GM06990 (cell line): ENCODE measurements around the gene CLSTN2.

Experiments
- DNase-seq: peaks from one replicate; pipeline ENCODE4 v3.0.0-alpha.2; 2011; ENCODE audit not compliant: insufficient read length; ENCODE audit errors: extremely low read depth
- H3K27me3 ChIP-seq: replicated peaks from 2 replicates; pipeline ENCODE4 v1.6.0; 2011; ENCODE audit warnings: low read length; ENCODE audit not compliant: control insufficient read depth, insufficient read depth
- H3K36me3 ChIP-seq: 2 replicates; pipeline ENCODE4 v1.5.1; 2011; ENCODE audit warnings: low read length; ENCODE audit not compliant: control insufficient read depth, insufficient read depth
- H3K4me3 ChIP-seq: replicated peaks from 2 replicates; pipeline ENCODE4 v1.5.1; 2011; ENCODE audit warnings: low read depth, mild to moderate bottlenecking, control low read depth, low read length
- TF ChIP-seq, protein P1 (sequence below): IDR thresholded peaks from 2 replicates; pipeline ENCODE4 v1.5.1; 2011; ENCODE audit warnings: low read length, control low read depth, mild to moderate bottlenecking, inconsistent platforms; ENCODE audit not compliant: insufficient read depth, poor library complexity, severe bottlenecking

The CLSTN2 gene

GRCh38 chr3:140247775-140248174 is 312.8 kb downstream of the CLSTN2 start:
- TF ChIP-seq, protein P1, sequence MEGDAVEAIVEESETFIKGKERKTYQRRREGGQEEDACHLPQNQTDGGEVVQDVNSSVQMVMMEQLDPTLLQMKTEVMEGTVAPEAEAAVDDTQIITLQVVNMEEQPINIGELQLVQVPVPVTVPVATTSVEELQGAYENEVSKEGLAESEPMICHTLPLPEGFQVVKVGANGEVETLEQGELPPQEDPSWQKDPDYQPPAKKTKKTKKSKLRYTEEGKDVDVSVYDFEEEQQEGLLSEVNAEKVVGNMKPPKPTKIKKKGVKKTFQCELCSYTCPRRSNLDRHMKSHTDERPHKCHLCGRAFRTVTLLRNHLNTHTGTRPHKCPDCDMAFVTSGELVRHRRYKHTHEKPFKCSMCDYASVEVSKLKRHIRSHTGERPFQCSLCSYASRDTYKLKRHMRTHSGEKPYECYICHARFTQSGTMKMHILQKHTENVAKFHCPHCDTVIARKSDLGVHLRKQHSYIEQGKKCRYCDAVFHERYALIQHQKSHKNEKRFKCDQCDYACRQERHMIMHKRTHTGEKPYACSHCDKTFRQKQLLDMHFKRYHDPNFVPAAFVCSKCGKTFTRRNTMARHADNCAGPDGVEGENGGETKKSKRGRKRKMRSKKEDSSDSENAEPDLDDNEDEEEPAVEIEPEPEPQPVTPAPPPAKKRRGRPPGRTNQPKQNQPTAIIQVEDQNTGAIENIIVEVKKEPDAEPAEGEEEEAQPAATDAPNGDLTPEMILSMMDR: no peak
- no peaks in the 10 kb centered on the region for H3K36me3 ChIP-seq
- H3K4me3 ChIP-seq: no peak overlapping the region
- H3K27me3 ChIP-seq: no peaks in the 10 kb centered on the region
- DNase-seq: no peak

DNA sequence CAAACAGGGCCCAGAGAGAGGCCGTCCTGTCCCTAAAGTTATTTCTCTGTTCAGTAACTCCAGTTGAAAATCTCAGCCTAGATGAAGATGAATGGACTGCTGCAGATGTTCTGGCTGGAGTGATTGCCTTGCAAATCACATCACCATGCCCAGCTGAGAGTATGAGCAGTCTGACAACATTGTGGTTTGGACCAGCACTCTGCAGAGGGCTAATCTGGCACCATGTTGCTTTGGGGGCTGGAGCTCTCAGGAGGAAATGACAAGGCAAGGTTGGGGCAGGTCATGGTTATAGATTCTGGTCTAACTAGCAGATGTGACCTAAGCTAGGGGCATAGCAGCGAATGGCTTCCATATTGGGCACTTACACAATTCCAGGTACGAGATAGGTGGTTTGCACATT is 314.2 kb downstream of the CLSTN2 start:
- H3K36me3 ChIP-seq: no peaks in the 10 kb centered on the region
- DNase-seq: no peak
- no peaks in the 10 kb centered on the region for H3K27me3 ChIP-seq
- TF ChIP-seq, protein P1: no peak
- no peak overlapping the region for H3K4me3 ChIP-seq

DNA sequence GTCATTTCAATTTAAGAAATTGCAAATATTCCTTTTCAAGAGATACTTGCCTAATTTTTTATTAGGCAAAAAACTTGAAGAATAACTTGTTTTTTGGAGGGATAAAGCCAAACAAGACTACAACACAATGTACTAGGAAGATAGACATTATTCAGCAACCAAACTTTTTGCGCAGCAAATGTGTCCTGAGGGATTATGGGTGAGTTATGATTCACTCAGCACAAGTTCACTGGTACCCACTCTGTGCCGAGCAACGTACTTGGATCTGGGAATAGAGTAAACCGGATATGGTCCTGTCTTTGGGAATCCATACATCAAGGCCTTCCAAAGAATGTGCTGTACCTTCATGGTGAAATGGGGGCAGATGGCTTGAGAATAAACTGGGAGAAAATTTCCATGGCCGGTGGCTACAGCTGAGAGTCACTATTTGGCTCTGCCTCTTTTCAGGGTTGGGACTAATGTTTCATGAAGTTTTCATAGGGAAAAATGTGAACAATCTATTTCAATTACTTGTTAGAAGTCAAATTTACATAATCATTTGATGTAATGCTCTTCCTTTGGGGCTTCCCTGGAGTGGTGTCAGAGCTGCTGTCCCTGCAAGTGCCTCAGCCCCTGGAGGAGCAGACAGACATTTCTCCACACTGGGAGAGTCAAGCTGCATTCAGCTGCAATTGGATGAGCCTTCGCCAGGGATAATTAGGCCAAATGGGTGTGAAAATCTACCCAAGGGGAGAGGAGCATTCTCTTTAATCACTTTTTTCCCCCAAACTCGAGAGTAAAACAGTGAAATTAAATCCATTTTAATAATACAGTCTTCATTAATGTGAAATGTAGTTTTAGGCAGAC is 315.2 kb downstream of the CLSTN2 start:
- no peak for DNase-seq
- no peaks in the 10 kb centered on the region for H3K36me3 ChIP-seq
- no peaks in the 10 kb centered on the region for H3K27me3 ChIP-seq
- TF ChIP-seq, protein P1: no peak
- no peak overlapping the region for H3K4me3 ChIP-seq

- Histone ChIP-seq H3K36me3 (no peaks in the 10 kb centered on the region), H3K27me3 (no peaks in the 10 kb centered on the region), H3K4me3 (no peak overlapping the region)
- TF ChIP-seq, protein P1: no peak
- no peak for DNase-seq
These were observed 316.0 kb downstream of the CLSTN2 start for GRCh38 chr3:140250945-140251344.

DNA sequence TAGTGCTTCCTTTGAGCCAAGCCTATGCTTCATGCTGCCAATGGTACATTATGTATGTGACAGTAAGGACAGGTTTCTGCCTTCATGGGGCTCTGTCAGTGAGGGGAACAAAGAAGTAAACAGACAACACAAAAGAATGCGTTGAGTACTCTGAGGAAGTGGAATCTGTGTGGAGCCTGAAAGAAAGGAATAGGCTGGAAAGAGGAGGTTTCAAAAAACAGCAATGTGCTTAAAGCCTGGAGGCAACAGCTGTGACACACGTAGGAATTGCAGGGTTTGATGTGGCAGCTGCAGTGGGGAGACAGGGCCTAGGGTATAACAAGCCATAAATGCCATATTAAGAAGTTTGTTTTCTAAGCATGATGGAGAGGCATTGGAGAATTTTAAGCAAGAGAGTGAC is 316.7 kb downstream of the CLSTN2 start:
- H3K36me3 ChIP-seq: no peaks in the 10 kb centered on the region
- DNase-seq: no peak
- no peak overlapping the region for H3K4me3 ChIP-seq
- TF ChIP-seq, protein P1: no peak
- H3K27me3 ChIP-seq: no peaks in the 10 kb centered on the region
